LNCAP (cell line): ENCODE measurements around the gene DIPK1C.

Experiments
- TF ChIP-seq, protein P1 (sequence below): fragments of 450-650 bp; IDR thresholded peaks from 2 replicates; pipeline ENCODE4 v1.5.1; 2017; ENCODE audit warnings: mild to moderate bottlenecking

DIPK1C gene

DNA sequence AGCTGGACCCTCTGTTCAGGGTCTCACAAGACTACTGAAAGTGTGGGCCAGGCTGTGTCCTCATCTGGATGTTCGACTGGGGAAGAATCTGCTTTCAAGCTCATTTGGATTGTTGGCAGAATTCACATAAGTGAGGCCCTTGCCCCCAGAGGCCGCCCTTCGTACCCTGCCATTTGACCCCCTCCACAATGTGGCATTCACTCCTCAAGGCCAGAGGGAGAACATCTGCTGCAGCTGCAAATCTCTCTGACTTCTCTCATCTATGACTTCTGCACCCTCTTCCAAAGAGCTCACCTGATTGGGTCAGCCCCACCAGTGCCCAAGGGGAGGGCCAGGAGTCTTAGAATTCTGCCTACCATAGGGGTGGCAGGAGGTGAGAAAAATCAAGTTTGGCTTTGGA is 35.2 kb upstream of the DIPK1C start:
- TF ChIP-seq, protein P1, sequence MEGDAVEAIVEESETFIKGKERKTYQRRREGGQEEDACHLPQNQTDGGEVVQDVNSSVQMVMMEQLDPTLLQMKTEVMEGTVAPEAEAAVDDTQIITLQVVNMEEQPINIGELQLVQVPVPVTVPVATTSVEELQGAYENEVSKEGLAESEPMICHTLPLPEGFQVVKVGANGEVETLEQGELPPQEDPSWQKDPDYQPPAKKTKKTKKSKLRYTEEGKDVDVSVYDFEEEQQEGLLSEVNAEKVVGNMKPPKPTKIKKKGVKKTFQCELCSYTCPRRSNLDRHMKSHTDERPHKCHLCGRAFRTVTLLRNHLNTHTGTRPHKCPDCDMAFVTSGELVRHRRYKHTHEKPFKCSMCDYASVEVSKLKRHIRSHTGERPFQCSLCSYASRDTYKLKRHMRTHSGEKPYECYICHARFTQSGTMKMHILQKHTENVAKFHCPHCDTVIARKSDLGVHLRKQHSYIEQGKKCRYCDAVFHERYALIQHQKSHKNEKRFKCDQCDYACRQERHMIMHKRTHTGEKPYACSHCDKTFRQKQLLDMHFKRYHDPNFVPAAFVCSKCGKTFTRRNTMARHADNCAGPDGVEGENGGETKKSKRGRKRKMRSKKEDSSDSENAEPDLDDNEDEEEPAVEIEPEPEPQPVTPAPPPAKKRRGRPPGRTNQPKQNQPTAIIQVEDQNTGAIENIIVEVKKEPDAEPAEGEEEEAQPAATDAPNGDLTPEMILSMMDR, result no peak

DNA sequence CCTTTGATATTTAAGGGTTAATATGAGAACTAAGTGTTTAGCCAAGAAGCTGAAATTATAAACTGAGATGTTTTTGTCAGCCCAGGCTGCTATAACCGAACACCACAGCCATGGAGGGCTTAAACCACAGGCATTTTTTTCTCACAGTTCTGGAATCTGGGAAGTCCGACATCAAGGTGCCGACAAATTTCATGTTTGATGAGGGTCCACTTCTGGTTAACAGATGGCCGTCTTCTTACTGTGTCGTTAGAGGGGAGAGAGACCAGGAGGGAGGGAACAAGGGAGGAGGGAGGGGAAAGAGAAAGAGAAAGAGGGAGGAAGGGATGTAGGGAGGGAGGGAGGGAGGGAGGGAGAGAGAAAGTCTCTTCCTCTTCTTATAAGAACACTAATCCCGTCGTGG is 32.6 kb upstream of the DIPK1C start:
- TF ChIP-seq, protein P1, result no peak

DNA sequence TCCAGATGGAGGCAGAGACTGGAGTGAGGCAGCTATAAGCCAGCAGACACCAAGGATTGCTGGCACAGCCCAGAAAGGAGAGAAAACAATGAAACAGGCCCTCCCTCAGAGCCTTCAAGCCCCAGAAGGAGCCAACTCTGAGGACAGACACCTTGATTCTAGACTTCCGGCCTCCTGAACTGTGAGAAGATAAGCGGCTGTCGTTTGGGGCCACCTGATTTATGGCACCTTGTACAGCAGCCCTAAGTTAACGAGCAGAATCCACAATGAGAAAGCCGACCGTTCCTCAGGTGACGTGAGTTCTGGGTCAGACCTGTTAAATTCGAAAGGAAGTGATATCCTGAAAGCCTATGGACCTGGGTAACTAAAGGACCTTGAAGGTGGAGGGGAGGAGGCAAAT is 31.8 kb upstream of the DIPK1C start:
- TF ChIP-seq, protein P1, result no peak

DNA sequence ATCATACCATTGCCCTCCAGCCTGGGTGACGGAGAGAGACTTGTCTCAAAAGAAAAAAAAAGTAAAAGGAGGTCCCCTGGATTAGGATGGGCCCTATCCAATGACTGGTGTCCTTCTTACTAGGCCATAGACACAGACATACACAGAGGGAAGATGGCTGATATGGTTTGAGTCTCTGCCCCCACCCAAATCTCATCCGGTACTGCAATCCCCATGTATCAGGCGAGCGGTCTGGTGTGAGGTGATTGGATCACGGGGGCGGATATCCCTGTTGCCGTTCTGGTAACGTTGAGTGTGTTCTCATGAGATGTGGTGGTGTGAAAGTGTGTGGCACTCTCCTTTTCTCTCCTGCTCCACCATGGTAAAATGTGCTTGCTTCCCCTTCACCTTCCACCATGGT is 31.2 kb upstream of the DIPK1C start:
- TF ChIP-seq, protein P1, result no peak

DNA sequence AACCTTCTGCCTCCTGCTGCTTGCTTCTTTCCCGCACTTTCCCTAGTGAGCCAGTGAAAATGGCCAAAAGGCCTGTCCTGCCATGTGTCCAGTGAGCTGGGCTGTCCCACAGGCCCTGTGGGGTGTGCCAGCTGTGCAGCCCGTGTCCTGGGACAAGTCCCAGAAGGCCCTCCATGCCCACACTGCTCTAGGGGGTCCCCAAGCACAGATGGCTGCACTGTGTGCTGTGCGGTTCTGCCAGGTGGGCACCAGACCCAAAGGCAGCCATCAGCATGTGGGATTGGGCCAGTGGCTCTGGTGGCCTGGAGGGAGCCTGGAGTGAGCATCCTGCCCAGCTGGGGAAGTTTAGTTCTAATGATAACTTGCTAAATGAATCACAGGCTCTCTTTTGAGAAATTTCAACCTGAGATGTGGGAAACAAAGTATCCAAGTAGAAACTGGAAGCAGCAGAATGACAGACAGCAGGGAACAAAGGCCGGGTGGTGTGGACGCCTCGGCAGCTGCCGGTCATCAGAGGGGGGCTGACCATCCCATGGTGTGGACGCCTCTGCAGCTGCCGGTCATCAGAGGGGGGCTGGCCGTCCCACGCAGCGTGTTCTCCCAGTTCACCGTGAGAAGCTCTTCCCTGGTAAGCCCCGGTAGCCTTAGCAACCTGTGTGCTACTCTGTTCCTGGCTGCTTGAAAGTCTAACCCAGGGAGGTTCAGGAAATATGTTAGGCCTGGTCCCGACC is 29.2 kb upstream of the DIPK1C start:
- TF ChIP-seq, protein P1, result no peak

DNA sequence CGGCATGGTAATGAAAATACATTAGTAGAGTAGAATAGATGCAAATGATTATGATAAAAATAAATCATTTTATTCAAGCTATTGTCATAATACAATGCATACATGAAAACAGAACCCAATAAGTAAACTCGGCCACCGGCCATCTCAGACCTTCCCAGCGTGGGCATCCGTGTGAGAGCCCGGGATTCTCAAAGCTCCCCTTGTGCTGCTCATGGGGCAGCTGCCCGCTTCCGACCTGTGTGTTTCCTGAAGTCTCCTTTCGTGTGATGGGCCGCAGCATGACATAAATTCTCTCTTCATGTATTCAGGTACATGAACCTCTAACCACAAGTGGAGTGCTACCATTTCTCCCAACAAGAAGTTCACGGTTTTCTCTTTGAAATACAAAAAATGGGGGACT is 25.6 kb upstream of the DIPK1C start:
- TF ChIP-seq, protein P1, result no peak

DNA sequence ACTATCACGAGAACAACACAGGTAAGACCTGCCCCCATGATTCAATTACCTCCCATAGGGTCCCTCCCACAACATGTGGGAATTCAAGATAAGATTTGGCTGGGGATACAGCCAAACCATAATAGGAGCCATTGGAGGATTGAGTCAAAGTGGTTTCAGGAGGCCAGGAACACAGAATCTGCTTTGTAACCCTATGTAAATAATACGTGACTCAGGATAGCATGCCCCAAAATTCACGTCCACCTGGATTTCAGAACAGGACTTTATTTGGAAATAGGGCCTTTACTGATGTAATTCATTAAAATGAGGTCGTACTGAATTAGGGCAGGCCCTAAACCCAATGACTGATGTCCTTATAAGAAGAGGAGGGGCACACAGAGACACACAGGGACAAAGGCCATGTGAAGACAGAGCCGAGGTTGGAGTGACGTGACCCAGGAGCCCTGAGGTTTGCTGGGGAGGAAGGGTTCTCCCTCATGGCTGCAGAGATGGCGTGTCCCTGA is 23.1 kb upstream of the DIPK1C start:
- TF ChIP-seq, protein P1, result no peak
